Measurements from ENCODE around the gene MCRIP2. TPM values are rescaled to one million over a fixed set of nuclear protein-coding genes. Genes with fewer than 3 reads are reported as not detected.

Gene MCRIP2
- total RNA-seq, 1 experiment from 2014 or later = 3.3 TPM

DNA sequence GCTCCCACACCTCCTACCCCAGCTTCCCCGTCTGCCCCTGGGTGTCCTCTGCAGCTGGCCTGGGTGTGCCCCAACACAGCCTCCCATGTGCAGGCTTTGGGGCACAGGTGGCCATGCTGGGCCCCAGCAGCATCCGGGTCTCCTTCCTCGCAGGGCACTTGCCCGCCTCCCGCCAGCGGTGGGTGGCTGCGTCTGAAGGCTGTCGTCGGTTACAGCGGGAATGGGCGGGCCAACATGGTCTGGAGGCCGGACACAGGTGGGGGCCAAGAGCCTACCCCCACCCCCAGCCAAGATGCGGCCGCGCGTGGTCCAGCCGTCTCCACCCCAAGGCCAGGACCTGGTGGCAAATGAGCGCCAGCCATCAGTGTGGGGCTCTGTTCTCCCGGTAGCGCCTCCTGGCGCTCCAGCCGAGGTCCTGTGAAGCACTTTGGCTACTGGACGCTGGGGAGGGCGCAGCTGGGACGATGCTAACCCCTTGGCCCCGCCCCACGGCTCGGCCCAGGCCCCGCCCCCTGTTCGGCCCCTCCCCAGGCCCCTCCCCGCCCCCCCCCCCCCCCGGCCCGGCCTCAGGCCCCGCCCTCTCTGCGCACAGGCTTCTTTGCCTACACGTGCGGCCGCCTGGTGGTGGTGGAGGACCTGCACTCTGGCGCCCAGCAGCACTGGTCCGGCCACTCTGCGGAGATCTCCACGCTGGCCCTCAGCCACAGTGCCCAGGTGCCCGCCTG lies 19.0 kb downstream of the MCRIP2 start:
- Histone ChIP-seq H3K27ac (no peak overlapping the region), H3K4me3 (peak overlapping the region; percentile 26; the same call in 1 of the 2 replicates), H3K4me1 (no peaks in the 10 kb centered on the region), H3K27me3 (no peaks in the 10 kb centered on the region), H3K9me3 (replicated peaks) (no peaks in the 10 kb centered on the region), H3K36me3 (no peaks in the 10 kb centered on the region; the same call in 1 of the 2 replicates)
- DNase-seq = peak; percentile 59 to 66

DNA sequence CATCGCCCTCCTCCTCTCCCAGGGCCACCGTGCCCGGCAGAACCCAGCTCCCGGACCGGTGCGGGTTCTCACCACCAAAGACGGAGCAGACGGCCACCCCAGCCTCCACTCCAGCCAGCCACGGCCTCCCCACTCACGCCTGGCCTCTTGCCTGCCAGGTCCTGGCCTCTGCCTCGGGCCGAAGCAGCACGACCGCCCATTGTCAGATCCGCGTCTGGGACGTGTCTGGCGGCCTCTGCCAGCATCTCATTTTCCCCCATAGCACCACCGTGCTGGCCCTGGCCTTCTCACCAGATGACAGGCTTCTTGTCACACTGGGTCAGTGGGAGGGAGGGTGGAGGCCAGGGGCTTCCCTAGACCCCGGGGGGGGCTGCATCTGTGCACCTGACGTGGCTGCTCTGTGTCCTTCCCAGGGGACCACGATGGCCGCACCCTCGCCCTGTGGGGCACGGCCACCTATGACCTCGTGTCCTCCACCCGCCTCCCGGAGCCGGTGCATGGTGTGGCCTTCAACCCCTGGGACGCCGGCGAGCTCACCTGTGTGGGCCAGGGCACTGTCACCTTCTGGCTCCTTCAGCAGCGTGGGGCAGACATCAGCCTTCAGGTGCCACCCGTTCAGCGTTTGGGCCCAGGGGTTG lies 19.7 kb downstream of the MCRIP2 start:
- H3K27ac ChIP-seq = no peak overlapping the region
- no peaks in the 10 kb centered on the region for H3K9me3 ChIP-seq (replicated peaks)
- no peaks in the 10 kb centered on the region for H3K4me1 ChIP-seq
- no peaks in the 10 kb centered on the region; the same call in 1 of the 2 replicates for H3K36me3 ChIP-seq
- H3K4me3 ChIP-seq = no peak overlapping the region
- no peak for DNase-seq
- H3K27me3 ChIP-seq = no peaks in the 10 kb centered on the region

DNA sequence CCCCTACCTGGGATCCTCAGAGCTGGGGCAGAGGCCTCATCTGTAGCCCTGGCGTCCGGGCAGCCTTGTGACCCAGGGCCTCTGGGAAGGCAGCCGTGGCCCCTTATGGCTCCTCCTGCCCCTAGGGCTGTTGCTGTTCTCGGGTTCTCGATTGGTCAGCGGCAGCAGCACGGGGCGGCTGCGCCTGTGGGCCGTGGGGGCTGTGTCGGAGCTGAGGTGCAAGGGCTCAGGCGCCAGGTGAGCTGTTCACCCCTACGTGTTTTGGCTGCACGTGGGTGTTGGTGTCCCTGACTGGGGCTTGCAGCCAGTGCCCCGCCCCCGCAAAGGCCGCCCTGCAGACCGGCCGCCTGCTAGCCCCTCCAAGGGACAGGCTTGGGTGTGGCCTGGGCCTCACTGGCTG lies 20.5 kb downstream of the MCRIP2 start:
- H3K4me1 ChIP-seq = no peaks in the 10 kb centered on the region
- no peak overlapping the region for H3K27ac ChIP-seq
- H3K9me3 ChIP-seq (replicated peaks) = no peaks in the 10 kb centered on the region
- DNase-seq = no peak
- no peaks in the 10 kb centered on the region; the same call in 1 of the 2 replicates for H3K36me3 ChIP-seq
- no peaks in the 10 kb centered on the region for H3K27me3 ChIP-seq
- no peak overlapping the region for H3K4me3 ChIP-seq

DNA sequence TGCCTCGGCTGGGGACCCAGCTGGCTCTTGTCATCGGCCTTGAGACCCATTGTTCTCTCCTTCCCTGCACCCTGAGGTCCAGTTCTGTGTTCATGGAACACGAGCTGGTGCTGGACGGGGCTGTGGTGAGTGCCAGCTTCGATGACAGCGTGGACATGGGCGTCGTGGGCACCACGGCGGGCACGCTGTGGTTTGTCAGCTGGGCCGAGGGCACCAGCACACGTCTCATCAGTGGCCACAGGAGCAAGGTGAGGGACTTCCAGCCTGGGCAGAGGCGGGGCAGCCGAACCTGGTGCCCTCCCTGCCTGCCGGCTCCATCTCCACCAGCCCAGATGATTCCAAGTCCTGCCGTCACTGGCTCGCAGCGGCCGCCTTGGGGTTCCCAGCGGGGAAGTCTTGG lies 21.0 kb downstream of the MCRIP2 start:
- H3K27me3 ChIP-seq = no peaks in the 10 kb centered on the region
- H3K27ac ChIP-seq = no peak overlapping the region
- H3K36me3 ChIP-seq = no peaks in the 10 kb centered on the region; the same call in 1 of the 2 replicates
- H3K4me1 ChIP-seq = no peaks in the 10 kb centered on the region
- H3K4me3 ChIP-seq = no peak overlapping the region
- no peaks in the 10 kb centered on the region for H3K9me3 ChIP-seq (replicated peaks)
- no peak for DNase-seq

DNA sequence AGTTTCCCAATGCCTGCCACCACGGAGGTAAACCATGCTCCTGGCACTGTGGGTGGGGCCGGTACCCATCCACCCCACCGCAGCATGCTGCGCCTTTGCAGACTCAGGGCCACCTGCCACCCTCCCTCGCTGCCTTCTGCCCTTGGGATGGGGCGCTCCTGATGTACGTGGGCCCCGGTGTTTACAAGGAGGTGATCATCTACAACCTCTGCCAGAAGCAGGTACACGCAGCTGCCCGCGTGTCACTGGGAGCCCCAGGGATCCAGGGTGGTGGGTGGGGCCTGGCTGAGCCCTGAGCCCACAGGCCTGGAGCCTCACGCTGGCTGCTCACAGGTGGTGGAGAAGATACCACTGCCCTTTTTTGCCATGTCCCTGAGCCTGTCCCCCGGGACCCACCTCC lies 24.9 kb downstream of the MCRIP2 start:
- no peak overlapping the region for H3K4me3 ChIP-seq
- no peak for DNase-seq
- peaks cover 14% of the 10 kb centered on the region for H3K36me3 ChIP-seq

DNA sequence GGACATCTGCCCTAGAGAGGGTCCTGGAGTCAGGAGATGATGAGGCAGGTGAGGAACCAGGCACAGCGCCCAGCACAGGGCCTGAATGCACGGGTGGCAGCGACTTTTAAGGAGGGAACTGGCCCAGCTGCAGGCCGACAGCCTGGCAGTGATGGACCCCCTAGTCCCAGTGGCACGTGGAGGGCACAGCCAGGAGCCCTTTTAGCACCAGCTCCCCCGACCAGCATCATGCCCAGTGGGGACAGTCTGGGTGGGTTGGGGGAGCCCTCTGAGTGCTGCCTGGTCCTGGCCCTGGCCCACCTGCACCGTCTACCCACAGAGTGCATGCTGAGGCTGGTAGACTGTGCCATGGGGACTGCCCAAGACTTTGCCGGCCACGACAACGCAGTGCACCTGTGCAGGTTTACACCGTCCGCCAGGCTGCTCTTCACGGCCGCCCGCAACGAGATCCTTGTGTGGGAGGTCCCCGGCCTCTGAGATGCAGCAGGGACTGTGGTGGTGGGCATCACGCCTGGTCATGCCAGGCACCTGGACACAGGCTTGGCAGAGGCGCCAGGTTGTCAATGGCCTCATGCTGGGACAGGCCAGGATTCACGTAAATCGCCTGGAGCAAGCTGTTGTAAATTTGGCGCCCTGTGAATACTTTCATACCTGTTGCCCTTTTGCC lies 25.6 kb downstream of the MCRIP2 start:
- Histone ChIP-seq H3K36me3 (peaks cover 19% of the 10 kb centered on the region), H3K4me1 (peaks cover 5% of the 10 kb centered on the region; the same call in 1 of the 2 replicates), H3K27me3 (no peaks in the 10 kb centered on the region), H3K27ac (no peak overlapping the region), H3K9me3 (replicated peaks) (no peaks in the 10 kb centered on the region), H3K4me3 (peak overlapping the region; percentile 88)
- DNase-seq = no peak

More for the DNA sequence above, 24.9 kb downstream of the MCRIP2 start:
- H3K27ac ChIP-seq = no peak overlapping the region
- no peaks in the 10 kb centered on the region for H3K9me3 ChIP-seq (replicated peaks)
- no peaks in the 10 kb centered on the region for H3K27me3 ChIP-seq
- H3K4me1 ChIP-seq = peaks cover 5% of the 10 kb centered on the region; the same call in 1 of the 2 replicates

DNA sequence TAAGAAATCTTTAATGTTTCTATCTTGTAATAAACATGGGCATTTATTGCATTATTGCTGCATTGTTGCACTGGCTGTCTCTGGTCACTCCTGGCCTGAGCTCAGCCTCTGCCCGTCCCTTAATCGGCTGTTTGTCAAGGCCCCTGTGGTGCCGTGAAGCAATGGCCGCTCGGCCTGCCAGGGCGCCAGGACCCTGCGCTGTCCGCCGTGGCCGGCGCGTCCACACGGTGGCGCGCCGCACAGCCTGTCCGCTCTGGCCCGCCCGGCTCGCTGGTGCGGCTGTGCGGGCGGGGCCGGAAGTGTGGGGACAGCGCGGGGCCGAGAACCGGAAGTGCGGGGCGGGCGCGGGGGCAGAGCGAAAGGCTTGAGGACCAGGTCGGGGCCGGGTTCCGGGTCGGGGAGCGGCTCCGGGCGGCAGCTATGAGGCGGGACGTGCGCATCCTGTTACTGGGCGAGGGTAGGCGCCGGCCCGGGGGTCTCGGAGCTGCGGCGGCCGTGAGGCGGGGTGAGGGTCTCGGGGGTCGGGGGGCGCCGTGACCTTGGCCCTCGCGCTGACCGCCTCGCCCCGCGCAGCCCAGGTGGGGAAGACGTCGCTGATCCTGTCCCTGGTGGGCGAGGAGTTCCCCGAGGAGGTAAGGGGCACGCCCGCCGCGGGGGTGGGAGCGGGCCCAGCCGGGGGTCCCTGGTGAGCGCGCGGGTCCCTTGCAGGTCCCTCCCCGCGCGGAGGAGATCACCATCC lies 26.3 kb downstream of the MCRIP2 start, which contains the start of gene RHOT2:
Gene RHOT2, plus strand, starts transcription at position 353 of the 739 bp plus-strand sequence. Its CDS starts 68 bp downstream, at position 421.
- Histone ChIP-seq H3K27me3 (no peaks in the 10 kb centered on the region), H3K4me3 (peak within 1 kb of the TSS; percentile 88), H3K4me1 (peaks cover 5% of the 10 kb centered on the region; the same call in 1 of the 2 replicates), H3K36me3 (peaks cover 26% of the 10 kb centered on the region), H3K9me3 (replicated peaks) (no peaks in the 10 kb centered on the region), H3K27ac (peak within 1 kb of the TSS; percentile 39; the same call in 1 of the 2 replicates)
- DNase-seq = peak; percentile 89 to 92

DNA sequence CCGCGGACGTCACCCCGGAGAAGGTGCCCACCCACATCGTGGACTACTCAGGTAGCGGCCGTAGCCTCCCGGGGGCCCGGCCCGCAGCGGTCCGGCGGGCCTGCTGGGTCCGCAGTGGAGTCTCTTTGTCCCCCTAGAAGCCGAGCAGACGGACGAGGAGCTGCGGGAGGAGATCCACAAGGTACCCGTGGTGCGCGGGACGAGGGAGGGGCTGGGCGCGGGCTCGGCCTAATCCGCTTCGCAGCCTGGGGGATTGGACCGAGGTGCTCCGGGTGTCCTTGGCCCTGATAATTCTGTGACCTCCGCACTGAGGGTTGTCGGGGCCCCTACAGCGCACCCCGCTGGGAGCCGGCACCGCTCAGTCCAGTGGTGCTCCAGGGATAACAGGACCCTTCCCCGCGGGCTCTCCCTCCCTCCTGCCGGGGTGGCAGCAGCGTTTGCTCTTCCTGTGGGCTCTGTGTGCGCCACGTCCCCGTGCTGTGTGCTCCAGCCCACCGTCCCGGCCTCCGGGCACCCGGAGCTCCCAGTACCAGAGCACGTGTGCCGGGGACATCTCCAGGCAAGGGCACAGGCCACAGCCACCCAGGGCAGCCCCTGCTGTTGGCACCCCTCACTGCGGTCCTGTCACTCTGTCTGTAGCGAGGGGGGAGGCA lies 27.0 kb downstream of the MCRIP2 start:
- Histone ChIP-seq H3K4me1 (peaks cover 5% of the 10 kb centered on the region; the same call in 1 of the 2 replicates), H3K27ac (peak overlapping the region; percentile 39; the same call in 1 of the 2 replicates), H3K9me3 (replicated peaks) (no peaks in the 10 kb centered on the region), H3K4me3 (peak overlapping the region; percentile 88), H3K27me3 (no peaks in the 10 kb centered on the region), H3K36me3 (peaks cover 33% of the 10 kb centered on the region)
- DNase-seq = no peak

DNA sequence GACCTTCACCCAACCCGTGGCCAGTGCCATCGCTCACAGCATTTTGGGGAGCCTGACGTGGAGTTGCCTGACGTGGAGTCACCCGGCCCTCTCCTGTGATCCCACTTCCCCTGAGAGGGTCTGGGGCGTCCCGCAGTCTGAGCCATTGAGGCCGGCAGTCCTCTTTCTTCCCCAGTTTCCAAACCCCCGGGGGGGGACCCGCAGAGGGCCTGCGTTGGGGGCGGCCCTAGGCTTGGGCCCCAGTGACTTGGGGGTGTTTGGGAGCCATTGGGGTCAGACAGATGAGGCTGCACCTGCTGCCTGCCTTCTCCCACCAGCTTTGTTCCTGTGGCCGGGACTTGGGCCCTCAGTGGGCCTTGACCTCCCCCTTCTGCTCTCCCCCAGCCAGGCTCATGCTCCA lies 28.0 kb downstream of the MCRIP2 start:
- DNase-seq = no peak
- Histone ChIP-seq H3K9me3 (replicated peaks) (no peaks in the 10 kb centered on the region), H3K27ac (no peak overlapping the region), H3K4me1 (peaks cover 5% of the 10 kb centered on the region; the same call in 1 of the 2 replicates), H3K27me3 (no peaks in the 10 kb centered on the region), H3K36me3 (peaks cover 41% of the 10 kb centered on the region), H3K4me3 (no peak overlapping the region)

DNA sequence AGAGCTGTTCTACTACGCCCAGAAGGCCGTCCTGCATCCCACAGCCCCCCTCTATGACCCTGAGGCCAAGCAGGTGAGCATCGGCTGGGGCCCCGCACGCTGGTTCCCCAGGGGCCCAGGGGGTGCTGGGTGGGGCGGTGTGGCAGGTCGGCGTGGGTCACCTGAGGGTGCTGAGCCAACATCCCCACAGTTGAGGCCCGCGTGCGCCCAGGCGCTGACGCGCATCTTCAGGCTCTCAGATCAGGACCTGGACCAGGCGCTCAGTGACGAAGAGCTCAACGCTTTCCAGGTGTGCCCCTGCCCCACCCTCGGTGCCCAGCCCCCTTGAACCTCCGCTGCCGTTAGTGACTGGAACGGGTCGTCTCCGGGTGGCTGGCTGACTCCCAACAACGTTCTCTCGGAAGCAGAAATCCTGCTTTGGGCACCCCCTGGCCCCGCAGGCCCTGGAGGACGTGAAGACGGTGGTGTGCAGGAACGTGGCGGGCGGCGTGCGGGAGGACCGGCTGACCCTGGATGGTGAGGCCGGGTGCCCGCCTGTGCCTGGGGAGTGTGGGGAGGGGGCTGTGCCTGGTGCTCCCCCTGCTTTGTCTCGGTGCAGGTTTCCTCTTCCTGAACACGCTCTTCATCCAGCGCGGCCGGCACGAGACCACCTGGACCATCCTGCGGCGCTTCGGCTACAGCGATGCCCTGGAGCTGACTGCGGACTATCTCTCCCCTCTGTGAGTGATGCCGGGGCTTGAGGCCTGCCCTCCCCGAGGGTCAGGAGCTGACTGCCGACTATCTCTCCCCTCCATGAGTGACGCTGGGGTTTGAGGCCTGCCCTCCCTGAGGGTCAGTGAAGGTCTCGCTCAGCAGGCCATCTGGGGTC lies 29.1 kb downstream of the MCRIP2 start:
- no peak overlapping the region for H3K27ac ChIP-seq
- no peaks in the 10 kb centered on the region for H3K9me3 ChIP-seq (replicated peaks)
- DNase-seq = no peak
- H3K4me1 ChIP-seq = peaks cover 5% of the 10 kb centered on the region; the same call in 1 of the 2 replicates
- no peaks in the 10 kb centered on the region for H3K27me3 ChIP-seq
- H3K36me3 ChIP-seq = peaks cover 41% of the 10 kb centered on the region
- H3K4me3 ChIP-seq = no peak overlapping the region

DNA sequence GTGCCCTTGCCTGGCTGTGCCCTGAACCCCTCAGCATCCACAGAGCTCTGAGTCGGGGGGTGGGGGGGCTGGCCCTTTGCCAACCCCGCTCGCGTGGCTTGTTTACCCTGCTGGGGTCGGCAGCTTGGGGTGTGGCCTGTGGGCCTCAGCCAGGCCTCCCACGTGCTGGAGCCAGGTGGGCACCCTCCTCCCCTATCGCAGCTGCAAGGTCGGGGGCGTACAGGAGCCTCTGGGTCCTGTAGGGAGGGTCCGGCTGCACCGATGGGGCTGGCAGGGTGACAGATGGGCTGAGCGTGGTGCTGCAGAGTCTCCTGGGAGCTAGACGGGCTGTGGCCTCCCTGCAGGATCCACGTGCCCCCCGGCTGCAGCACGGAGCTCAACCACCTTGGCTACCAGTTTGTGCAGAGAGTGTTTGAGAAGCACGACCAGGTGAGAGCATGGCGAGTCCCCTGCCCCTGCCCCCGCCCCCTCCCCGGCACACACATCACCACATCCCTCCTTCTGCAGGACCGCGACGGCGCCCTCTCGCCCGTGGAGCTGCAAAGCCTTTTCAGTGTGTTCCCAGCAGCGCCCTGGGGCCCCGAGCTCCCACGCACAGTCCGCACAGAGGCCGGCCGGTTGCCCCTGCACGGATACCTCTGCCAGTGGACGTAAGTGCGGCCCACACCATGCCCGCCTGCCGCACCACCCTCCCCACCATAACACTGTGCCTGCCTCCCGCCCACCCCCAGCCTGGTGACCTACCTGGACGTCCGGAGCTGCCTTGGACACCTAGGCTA lies 29.9 kb downstream of the MCRIP2 start:
- H3K9me3 ChIP-seq (replicated peaks) = no peaks in the 10 kb centered on the region
- no peak overlapping the region for H3K27ac ChIP-seq
- DNase-seq = no peak
- peaks cover 41% of the 10 kb centered on the region for H3K36me3 ChIP-seq
- peaks cover 5% of the 10 kb centered on the region; the same call in 1 of the 2 replicates for H3K4me1 ChIP-seq
- no peak overlapping the region for H3K4me3 ChIP-seq
- H3K27me3 ChIP-seq = no peaks in the 10 kb centered on the region

DNA sequence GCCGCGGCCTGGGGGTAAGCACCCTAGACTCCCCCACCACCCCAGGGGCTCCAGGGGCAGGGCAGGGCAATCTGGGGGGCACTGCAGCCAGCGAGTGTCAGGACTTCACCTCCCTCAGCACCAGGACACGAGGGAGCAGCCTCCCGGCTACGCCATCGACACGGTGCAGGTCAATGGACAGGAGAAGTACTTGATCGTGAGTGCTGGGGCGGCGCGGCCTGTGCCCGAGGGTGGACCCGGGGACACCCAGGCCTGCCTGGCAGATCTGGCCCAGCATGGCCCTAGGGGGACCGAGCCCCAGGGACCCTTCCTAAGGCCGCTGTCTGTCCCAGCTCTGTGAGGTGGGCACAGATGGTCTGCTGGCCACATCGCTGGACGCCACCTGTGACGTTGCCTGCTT lies 30.7 kb downstream of the MCRIP2 start:
- no peak for DNase-seq
- no peaks in the 10 kb centered on the region for H3K9me3 ChIP-seq (replicated peaks)
- no peak overlapping the region for H3K4me3 ChIP-seq
- H3K36me3 ChIP-seq = peaks cover 41% of the 10 kb centered on the region
- H3K4me1 ChIP-seq = peaks cover 5% of the 10 kb centered on the region; the same call in 1 of the 2 replicates
- H3K27ac ChIP-seq = no peak overlapping the region
- no peaks in the 10 kb centered on the region for H3K27me3 ChIP-seq
